Measurements from ENCODE around the gene WDR87. TPM values are rescaled to one million over a fixed set of nuclear protein-coding genes. Genes with fewer than 3 reads are reported as not detected.

WDR87 gene
- total and polyA plus RNA-seq, 10 donors = not detected

- peak; percentile 28 for DNase-seq
- peaks cover 0 to 34% (median 0%) of the 10 kb centered on the region in 6 donors for H3K36me3 ChIP-seq
- intact Hi-C loops (cut with DNase I; ENCODE audit: low total_unique reads) = no loop called here
- H3K9me3 ChIP-seq = no peaks in the 10 kb centered on the region
- H3K4me3 ChIP-seq = no peak overlapping the region
- 89 to 93% (median 90%) methylated on average over 12 of the region's 12 CpGs for WGBS, 5 donors
- TF ChIP-seq POLR2A (IDR thresholded peaks at IDR 0.05) (no peak), POLR2AphosphoS5 (IDR thresholded peaks at IDR 0.05) (no peak)
- TF ChIP-seq, protein P1, sequence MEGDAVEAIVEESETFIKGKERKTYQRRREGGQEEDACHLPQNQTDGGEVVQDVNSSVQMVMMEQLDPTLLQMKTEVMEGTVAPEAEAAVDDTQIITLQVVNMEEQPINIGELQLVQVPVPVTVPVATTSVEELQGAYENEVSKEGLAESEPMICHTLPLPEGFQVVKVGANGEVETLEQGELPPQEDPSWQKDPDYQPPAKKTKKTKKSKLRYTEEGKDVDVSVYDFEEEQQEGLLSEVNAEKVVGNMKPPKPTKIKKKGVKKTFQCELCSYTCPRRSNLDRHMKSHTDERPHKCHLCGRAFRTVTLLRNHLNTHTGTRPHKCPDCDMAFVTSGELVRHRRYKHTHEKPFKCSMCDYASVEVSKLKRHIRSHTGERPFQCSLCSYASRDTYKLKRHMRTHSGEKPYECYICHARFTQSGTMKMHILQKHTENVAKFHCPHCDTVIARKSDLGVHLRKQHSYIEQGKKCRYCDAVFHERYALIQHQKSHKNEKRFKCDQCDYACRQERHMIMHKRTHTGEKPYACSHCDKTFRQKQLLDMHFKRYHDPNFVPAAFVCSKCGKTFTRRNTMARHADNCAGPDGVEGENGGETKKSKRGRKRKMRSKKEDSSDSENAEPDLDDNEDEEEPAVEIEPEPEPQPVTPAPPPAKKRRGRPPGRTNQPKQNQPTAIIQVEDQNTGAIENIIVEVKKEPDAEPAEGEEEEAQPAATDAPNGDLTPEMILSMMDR (IDR thresholded peaks at IDR 0.05 in 8 of 11, conservative IDR thresholded peaks at IDR 0.05 in 3 of 11) = no peak
- peaks cover 0 to 14% (median 0%) of the 10 kb centered on the region in 6 donors for H3K4me1 ChIP-seq
- no peaks in the 10 kb centered on the region for H3K27me3 ChIP-seq (replicated peaks in 1 of 7)
- H3K27ac ChIP-seq = no peak overlapping the region
Observed at GRCh38 chr19:37941782-37942515, 35.6 kb upstream of the WDR87 start.

- TF ChIP-seq POLR2A (IDR thresholded peaks at IDR 0.05) (no peak), POLR2AphosphoS5 (IDR thresholded peaks at IDR 0.05) (no peak)
- TF ChIP-seq, protein P1 (IDR thresholded peaks at IDR 0.05 in 8 of 11, conservative IDR thresholded peaks at IDR 0.05 in 3 of 11) = no peak
- Histone ChIP-seq H3K4me3 (no peak overlapping the region), H3K9me3 (peaks cover 3 to 18% (median 13%) of the 10 kb centered on the region in 8 donors), H3K27me3 (replicated peaks in 1 of 7) (no peaks in the 10 kb centered on the region), H3K27ac (no peak overlapping the region), H3K4me1 (peaks cover under 1 to 38% (median 7%) of the 10 kb centered on the region in 6 donors), H3K36me3 (peaks cover 0 to 37% (median 0%) of the 10 kb centered on the region in 6 donors)
- DNase-seq = no peak
- intact Hi-C loops (cut with DNase I; ENCODE audit: low total_unique reads) = no loop called here
- WGBS, 5 donors = 63 to 92% (median 74%) methylated on average over 1 of the region's 1 CpG
Observed at GRCh38 chr19:37938353-37938752, 32.0 kb upstream of the WDR87 start.

GRCh38 chr19:37936886-37937285 is 30.5 kb upstream of the WDR87 start:
- WGBS, 5 donors = 94 to 100% (median 95%) methylated on average over 2 of the region's 2 CpGs
- peaks cover 0 to 31% (median 0%) of the 10 kb centered on the region in 6 donors for H3K36me3 ChIP-seq
- H3K9me3 ChIP-seq = peaks cover 3 to 18% (median 13%) of the 10 kb centered on the region in 8 donors
- intact Hi-C loops (cut with DNase I; ENCODE audit: low total_unique reads) = no loop called here
- no peak for DNase-seq
- peaks cover 7 to 52% (median 21%) of the 10 kb centered on the region in 6 donors for H3K4me1 ChIP-seq
- H3K4me3 ChIP-seq = no peak overlapping the region
- TF ChIP-seq, protein P1 (IDR thresholded peaks at IDR 0.05 in 8 of 11, conservative IDR thresholded peaks at IDR 0.05 in 3 of 11) = no peak
- TF ChIP-seq POLR2A (IDR thresholded peaks at IDR 0.05) (no peak), POLR2AphosphoS5 (IDR thresholded peaks at IDR 0.05) (no peak)
- no peaks in the 10 kb centered on the region for H3K27me3 ChIP-seq (replicated peaks in 1 of 7)
- H3K27ac ChIP-seq = no peak overlapping the region

GRCh38 chr19:37936166-37936565 is 29.8 kb upstream of the WDR87 start:
- H3K36me3 ChIP-seq = peaks cover 0 to 24% (median 0%) of the 10 kb centered on the region in 6 donors
- intact Hi-C loops (cut with DNase I; ENCODE audit: low total_unique reads) = no loop called here
- TF ChIP-seq POLR2A (IDR thresholded peaks at IDR 0.05) (no peak), POLR2AphosphoS5 (IDR thresholded peaks at IDR 0.05) (no peak)
- TF ChIP-seq, protein P1 (IDR thresholded peaks at IDR 0.05 in 8 of 11, conservative IDR thresholded peaks at IDR 0.05 in 3 of 11) = no peak
- WGBS, 5 donors = 87 to 94% (median 93%) methylated on average over 2 of the region's 2 CpGs
- H3K4me3 ChIP-seq = no peak overlapping the region
- H3K9me3 ChIP-seq = peaks cover 3 to 18% (median 13%) of the 10 kb centered on the region in 8 donors
- H3K27ac ChIP-seq = no peak overlapping the region
- peaks cover 12 to 60% (median 29%) of the 10 kb centered on the region in 6 donors for H3K4me1 ChIP-seq
- no peaks in the 10 kb centered on the region for H3K27me3 ChIP-seq (replicated peaks in 1 of 7)
- DNase-seq = peak; percentile 7

All from spleen (tissue), 11 donors.